Cardiac fibroblast (primary cell): ENCODE measurements around the gene HPSE2.
A peak's percentile ranks its signal among the peaks of the same experiment; 100 is the strongest.

ENCODE experiments used
- DNase-seq, 2 donors: peaks; one replicate each; pipeline versions ENCODE4 v3.0.0 to v3.0.0-alpha.2; 2010; ENCODE audit warnings: low read depth in 2 of 2
- H3K4me3 ChIP-seq, 2 donors: replicated peaks in 1 of 2; 1 replicate in 1 of 2; 2 replicates in 1 of 2; pipeline ENCODE4 v1.5.1; 2011; ENCODE audit warnings: low read depth in 2 of 2, low read length in 2 of 2, mild to moderate bottlenecking in 2 of 2, moderate library complexity in 1 of 2
- TF ChIP-seq, protein P1 (sequence below): IDR thresholded peaks from one replicate; pipeline ENCODE4 v1.5.1; 2011; ENCODE audit warnings: low read depth, mild to moderate bottlenecking, low read length, inconsistent platforms

Gene HPSE2

DNA sequence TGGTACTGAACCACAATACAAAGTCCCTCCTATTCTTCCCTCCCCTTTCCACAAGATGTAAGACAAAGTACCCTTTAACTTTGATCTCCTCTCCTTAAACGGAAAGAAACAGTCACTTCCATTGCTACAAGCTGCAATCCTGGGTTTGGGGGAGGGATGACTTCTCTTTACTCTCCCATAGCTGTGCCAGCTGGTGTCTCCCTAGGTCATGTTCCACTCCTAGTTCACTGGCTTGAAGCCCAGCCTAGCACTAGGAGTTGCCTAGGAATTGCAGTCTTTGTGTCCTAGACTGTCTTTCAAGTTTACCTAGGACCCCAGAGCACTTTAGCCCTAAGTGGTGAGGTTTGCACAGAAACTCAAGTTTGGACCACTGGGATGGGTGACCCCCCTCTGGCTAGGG, 311.1 kb downstream of the HPSE2 start:
- TF ChIP-seq, protein P1, sequence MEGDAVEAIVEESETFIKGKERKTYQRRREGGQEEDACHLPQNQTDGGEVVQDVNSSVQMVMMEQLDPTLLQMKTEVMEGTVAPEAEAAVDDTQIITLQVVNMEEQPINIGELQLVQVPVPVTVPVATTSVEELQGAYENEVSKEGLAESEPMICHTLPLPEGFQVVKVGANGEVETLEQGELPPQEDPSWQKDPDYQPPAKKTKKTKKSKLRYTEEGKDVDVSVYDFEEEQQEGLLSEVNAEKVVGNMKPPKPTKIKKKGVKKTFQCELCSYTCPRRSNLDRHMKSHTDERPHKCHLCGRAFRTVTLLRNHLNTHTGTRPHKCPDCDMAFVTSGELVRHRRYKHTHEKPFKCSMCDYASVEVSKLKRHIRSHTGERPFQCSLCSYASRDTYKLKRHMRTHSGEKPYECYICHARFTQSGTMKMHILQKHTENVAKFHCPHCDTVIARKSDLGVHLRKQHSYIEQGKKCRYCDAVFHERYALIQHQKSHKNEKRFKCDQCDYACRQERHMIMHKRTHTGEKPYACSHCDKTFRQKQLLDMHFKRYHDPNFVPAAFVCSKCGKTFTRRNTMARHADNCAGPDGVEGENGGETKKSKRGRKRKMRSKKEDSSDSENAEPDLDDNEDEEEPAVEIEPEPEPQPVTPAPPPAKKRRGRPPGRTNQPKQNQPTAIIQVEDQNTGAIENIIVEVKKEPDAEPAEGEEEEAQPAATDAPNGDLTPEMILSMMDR: no peak
- H3K4me3 ChIP-seq: no peak overlapping the region
- no peak for DNase-seq

DNA sequence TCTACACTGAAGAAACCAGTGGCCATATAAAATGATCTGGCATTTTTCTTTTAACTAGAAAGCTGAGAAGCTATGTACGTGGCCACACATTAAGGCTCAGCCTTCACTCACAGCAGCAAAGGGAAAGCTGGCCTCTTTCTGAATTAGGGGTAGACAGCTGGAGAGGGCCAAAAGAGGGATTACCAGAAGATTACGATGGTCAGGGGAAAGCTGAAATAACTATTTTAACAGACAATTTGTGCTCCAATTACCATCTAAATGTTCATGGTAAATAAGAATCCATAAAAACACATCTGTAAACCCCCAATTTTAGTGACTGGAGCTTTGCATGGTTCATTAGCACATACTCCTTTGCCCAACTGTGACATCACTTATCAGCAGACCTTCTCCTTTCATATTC, 314.3 kb downstream of the HPSE2 start:
- DNase-seq: no peak
- TF ChIP-seq, protein P1: no peak
- no peak overlapping the region for H3K4me3 ChIP-seq

GRCh38 chr10:98920807-98921206, 314.8 kb downstream of the HPSE2 start:
- TF ChIP-seq, protein P1: no peak
- no peak overlapping the region for H3K4me3 ChIP-seq
- peak; percentile 1 to 6 for DNase-seq

- TF ChIP-seq, protein P1: no peak
- no peak for DNase-seq
- H3K4me3 ChIP-seq: no peak overlapping the region
Observed at GRCh38 chr10:98920360-98920759, 315.3 kb downstream of the HPSE2 start.

- DNase-seq: no peak
- H3K4me3 ChIP-seq: no peak overlapping the region
- TF ChIP-seq, protein P1: no peak
Observed at GRCh38 chr10:98919899-98920298, 315.8 kb downstream of the HPSE2 start.

GRCh38 chr10:98917828-98918227, 317.8 kb downstream of the HPSE2 start:
- H3K4me3 ChIP-seq: no peak overlapping the region
- TF ChIP-seq, protein P1: no peak
- DNase-seq: no peak

- TF ChIP-seq, protein P1: no peak
- no peak for DNase-seq
- H3K4me3 ChIP-seq: no peak overlapping the region
Observed at GRCh38 chr10:98916526-98917125, 319.0 kb downstream of the HPSE2 start.
